Measurements from ENCODE around the gene ADGRL1.
"Not testable (repeated sequence)": the region's sequence is repeated elsewhere in the genome, so short reads cannot be mapped to it uniquely, and the experiment has no call there.

ADGRL1 gene

DNA sequence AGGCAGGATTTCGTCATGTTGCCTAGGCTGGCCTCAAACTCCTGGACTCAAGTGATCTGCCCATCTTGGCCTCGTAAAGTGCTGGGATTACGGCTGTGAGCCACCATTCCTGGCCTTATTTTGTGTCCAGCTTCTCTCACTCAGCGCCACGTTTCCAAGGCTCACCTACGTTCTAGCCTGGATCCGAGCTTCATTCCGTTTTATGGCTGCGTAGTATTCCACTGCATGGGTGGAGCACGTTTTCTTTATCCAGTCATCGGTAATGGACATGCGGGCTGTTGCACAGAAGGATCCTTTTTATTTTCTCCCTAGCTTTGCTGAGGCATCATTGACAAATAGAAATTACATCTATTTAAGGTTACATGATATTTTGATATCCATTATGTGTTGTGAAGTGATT lies 16.6 kb downstream of the ADGRL1 start:
- H3K4me3 ChIP-seq (ENCODE audit: low read length) = no peak overlapping the region
- H3K9me3 ChIP-seq (ENCODE audit: control insufficient read depth, insufficient read depth, low read length) = no peaks in the 10 kb centered on the region
- H3K36me3 ChIP-seq (ENCODE audit: control insufficient read depth, low read length) = no peaks in the 10 kb centered on the region
- no peaks in the 10 kb centered on the region for H3F3A ChIP-seq (ENCODE audit: control insufficient read depth, insufficient read depth)
- no peaks in the 10 kb centered on the region for H3K27me3 ChIP-seq (ENCODE audit: control insufficient read depth, low read length)
- H3K4me1 ChIP-seq (ENCODE audit: control insufficient read depth, low read length) = no peaks in the 10 kb centered on the region
- no peaks in the 10 kb centered on the region for H3K9me2 ChIP-seq (replicated peaks; ENCODE audit: control insufficient read depth, low read length)
- H3K79me2 ChIP-seq (ENCODE audit: control insufficient read depth, low read length) = no peaks in the 10 kb centered on the region
- H3K4me2 ChIP-seq (ENCODE audit: low read length) = no peak overlapping the region
- H3K27ac ChIP-seq (ENCODE audit: low read depth, low read length) = no peak overlapping the region
- no peaks in the 10 kb centered on the region for H4K20me1 ChIP-seq (ENCODE audit: control insufficient read depth, insufficient read depth, low read depth, low read length)
- TF ChIP-seq, protein P1, sequence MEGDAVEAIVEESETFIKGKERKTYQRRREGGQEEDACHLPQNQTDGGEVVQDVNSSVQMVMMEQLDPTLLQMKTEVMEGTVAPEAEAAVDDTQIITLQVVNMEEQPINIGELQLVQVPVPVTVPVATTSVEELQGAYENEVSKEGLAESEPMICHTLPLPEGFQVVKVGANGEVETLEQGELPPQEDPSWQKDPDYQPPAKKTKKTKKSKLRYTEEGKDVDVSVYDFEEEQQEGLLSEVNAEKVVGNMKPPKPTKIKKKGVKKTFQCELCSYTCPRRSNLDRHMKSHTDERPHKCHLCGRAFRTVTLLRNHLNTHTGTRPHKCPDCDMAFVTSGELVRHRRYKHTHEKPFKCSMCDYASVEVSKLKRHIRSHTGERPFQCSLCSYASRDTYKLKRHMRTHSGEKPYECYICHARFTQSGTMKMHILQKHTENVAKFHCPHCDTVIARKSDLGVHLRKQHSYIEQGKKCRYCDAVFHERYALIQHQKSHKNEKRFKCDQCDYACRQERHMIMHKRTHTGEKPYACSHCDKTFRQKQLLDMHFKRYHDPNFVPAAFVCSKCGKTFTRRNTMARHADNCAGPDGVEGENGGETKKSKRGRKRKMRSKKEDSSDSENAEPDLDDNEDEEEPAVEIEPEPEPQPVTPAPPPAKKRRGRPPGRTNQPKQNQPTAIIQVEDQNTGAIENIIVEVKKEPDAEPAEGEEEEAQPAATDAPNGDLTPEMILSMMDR (IDR thresholded peaks at IDR 0.05; ENCODE audit: low read depth, low read length, poor library complexity, severe bottlenecking) = no peak
- no peak for TF ChIP-seq EZH2phosphoT487 (IDR thresholded peaks at IDR 0.05; ENCODE audit: borderline replicate concordance, low read length)

GRCh38 chr19:14188086-14188485 lies 17.9 kb downstream of the ADGRL1 start:
- H3K4me3 ChIP-seq (ENCODE audit: low read length) = not testable (repeated sequence)

DNA sequence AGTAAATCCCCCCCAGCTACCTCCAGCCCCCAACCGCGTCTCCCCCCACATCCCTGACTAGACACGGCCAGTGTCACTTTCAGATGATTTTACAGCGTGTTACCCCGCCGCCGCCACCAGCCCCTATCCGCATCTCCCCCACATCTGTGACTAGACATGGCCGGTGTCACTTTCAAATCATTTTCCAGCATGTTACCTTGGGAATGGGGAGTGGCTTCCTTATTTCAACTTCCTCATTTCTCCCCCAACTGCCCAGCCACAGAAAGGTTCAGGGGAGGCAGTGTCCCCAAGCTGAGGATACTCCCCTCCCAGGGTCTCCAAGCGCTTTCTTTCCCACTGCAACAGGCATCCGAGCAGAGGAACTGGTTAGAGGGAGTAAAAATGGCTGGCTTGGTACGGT lies 18.4 kb downstream of the ADGRL1 start:
- Histone ChIP-seq H3K27ac (ENCODE audit: low read depth, low read length) (no peak overlapping the region), H3K36me3 (ENCODE audit: control insufficient read depth, low read length) (no peaks in the 10 kb centered on the region), H3K79me2 (ENCODE audit: control insufficient read depth, low read length) (no peaks in the 10 kb centered on the region), H3F3A (ENCODE audit: control insufficient read depth, insufficient read depth) (no peaks in the 10 kb centered on the region), H3K4me1 (ENCODE audit: control insufficient read depth, low read length) (no peaks in the 10 kb centered on the region), H3K4me2 (ENCODE audit: low read length) (no peak overlapping the region), H3K9me2 (replicated peaks; ENCODE audit: control insufficient read depth, low read length) (no peaks in the 10 kb centered on the region), H4K20me1 (ENCODE audit: control insufficient read depth, insufficient read depth, low read depth, low read length) (no peaks in the 10 kb centered on the region), H3K4me3 (ENCODE audit: low read length) (no peak overlapping the region), H3K9me3 (ENCODE audit: control insufficient read depth, insufficient read depth, low read length) (no peaks in the 10 kb centered on the region), H3K27me3 (ENCODE audit: control insufficient read depth, low read length) (peaks cover 4% of the 10 kb centered on the region; the same call in 1 of the 2 replicates)
- TF ChIP-seq, protein P1 (IDR thresholded peaks at IDR 0.05; ENCODE audit: low read depth, low read length, poor library complexity, severe bottlenecking) = no peak
- TF ChIP-seq EZH2phosphoT487 (IDR thresholded peaks at IDR 0.05; ENCODE audit: borderline replicate concordance, low read length) = no peak

More at GRCh38 chr19:14188086-14188485, 17.9 kb downstream of the ADGRL1 start:
- not testable (repeated sequence) for H3F3A ChIP-seq (ENCODE audit: control insufficient read depth, insufficient read depth); H3K9me3 ChIP-seq (ENCODE audit: control insufficient read depth, insufficient read depth, low read length); H3K36me3 ChIP-seq (ENCODE audit: control insufficient read depth, low read length); H3K9me2 ChIP-seq (replicated peaks; ENCODE audit: control insufficient read depth, low read length); H3K4me2 ChIP-seq (ENCODE audit: low read length); H3K4me1 ChIP-seq (ENCODE audit: control insufficient read depth, low read length); H3K27me3 ChIP-seq (ENCODE audit: control insufficient read depth, low read length); H3K27ac ChIP-seq (ENCODE audit: low read depth, low read length); H3K79me2 ChIP-seq (ENCODE audit: control insufficient read depth, low read length); H4K20me1 ChIP-seq (ENCODE audit: control insufficient read depth, insufficient read depth, low read depth, low read length)

- not testable (repeated sequence) for H3K36me3 ChIP-seq (ENCODE audit: control insufficient read depth, low read length); H3K27ac ChIP-seq (ENCODE audit: low read depth, low read length); H3K9me2 ChIP-seq (replicated peaks; ENCODE audit: control insufficient read depth, low read length); H4K20me1 ChIP-seq (ENCODE audit: control insufficient read depth, insufficient read depth, low read depth, low read length); H3K4me3 ChIP-seq (ENCODE audit: low read length); H3K27me3 ChIP-seq (ENCODE audit: control insufficient read depth, low read length); H3K9me3 ChIP-seq (ENCODE audit: control insufficient read depth, insufficient read depth, low read length); H3K4me1 ChIP-seq (ENCODE audit: control insufficient read depth, low read length); H3K4me2 ChIP-seq (ENCODE audit: low read length); H3F3A ChIP-seq (ENCODE audit: control insufficient read depth, insufficient read depth); H3K79me2 ChIP-seq (ENCODE audit: control insufficient read depth, low read length)
Measured at GRCh38 chr19:14186684-14187083, 19.3 kb downstream of the ADGRL1 start.

- H3K4me2 ChIP-seq (ENCODE audit: low read length); H4K20me1 ChIP-seq (ENCODE audit: control insufficient read depth, insufficient read depth, low read depth, low read length); H3K9me2 ChIP-seq (replicated peaks; ENCODE audit: control insufficient read depth, low read length); H3F3A ChIP-seq (ENCODE audit: control insufficient read depth, insufficient read depth); H3K27ac ChIP-seq (ENCODE audit: low read depth, low read length); H3K4me1 ChIP-seq (ENCODE audit: control insufficient read depth, low read length); H3K9me3 ChIP-seq (ENCODE audit: control insufficient read depth, insufficient read depth, low read length); H3K36me3 ChIP-seq (ENCODE audit: control insufficient read depth, low read length); H3K27me3 ChIP-seq (ENCODE audit: control insufficient read depth, low read length); H3K79me2 ChIP-seq (ENCODE audit: control insufficient read depth, low read length); H3K4me3 ChIP-seq (ENCODE audit: low read length): not testable (repeated sequence)
Measured at GRCh38 chr19:14185691-14186090, 20.3 kb downstream of the ADGRL1 start.

All from DOHH2 (cell line).